DLD1 (cell line): Measurements from ENCODE around the gene MACO1.
"Not testable (repeated sequence)": the region's sequence is repeated elsewhere in the genome, so short reads cannot be mapped to it uniquely, and the experiment has no call there.

Experiments used
- in situ Hi-C: cut with HindIII; loops from 2 replicates; pipeline ENCODE4 v1.10.0; 2017; ENCODE audit warnings: low sequenced_read_pairs

Gene MACO1

GRCh38 chr1:25458541-25459298 lies 28.0 kb downstream of the MACO1 start:
- in situ Hi-C loops: no loop called here

- in situ Hi-C loops: no loop called here
Measured at GRCh38 chr1:25460020-25460419, 29.3 kb downstream of the MACO1 start.

GRCh38 chr1:25460816-25461215 lies 30.1 kb downstream of the MACO1 start:
- in situ Hi-C loops: not testable (repeated sequence)

- in situ Hi-C loops: no loop called here
Measured at GRCh38 chr1:25461849-25462248, 31.2 kb downstream of the MACO1 start.

- in situ Hi-C loops: no loop called here
Measured at GRCh38 chr1:25462732-25463131, 32.0 kb downstream of the MACO1 start.

- in situ Hi-C loops: no loop called here
Measured at GRCh38 chr1:25467193-25467592, 36.5 kb downstream of the MACO1 start.

GRCh38 chr1:25467616-25468015 lies 36.9 kb downstream of the MACO1 start:
- in situ Hi-C loops: no loop called here

GRCh38 chr1:25468033-25468432 lies 37.3 kb downstream of the MACO1 start:
- in situ Hi-C loops: no loop called here

- in situ Hi-C loops: no loop called here
Measured at GRCh38 chr1:25469177-25469576, 38.5 kb downstream of the MACO1 start.

- in situ Hi-C loops: no loop called here
Measured at GRCh38 chr1:25472471-25472870, 41.8 kb downstream of the MACO1 start.

GRCh38 chr1:25473653-25474225 lies 43.0 kb downstream of the MACO1 start:
- in situ Hi-C loops: no loop called here

- in situ Hi-C loops: loop anchor here (25.0 kb wide), 1 partner anchor 313 kb away; no protein-coding TSS in a partner anchor
Measured at GRCh38 chr1:25474439-25475047, 43.8 kb downstream of the MACO1 start.

GRCh38 chr1:25476186-25477097 lies 45.7 kb downstream of the MACO1 start:
- in situ Hi-C loops: loop anchor here (25.0 kb wide), 1 partner anchor 311 kb away; no protein-coding TSS in a partner anchor

- in situ Hi-C loops: loop anchor here (25.0 kb wide), 1 partner anchor 310 kb away; no protein-coding TSS in a partner anchor
Measured at GRCh38 chr1:25477448-25478034, 46.8 kb downstream of the MACO1 start.

- in situ Hi-C loops: loop anchor here (25.0 kb wide), 1 partner anchor 309 kb away; no protein-coding TSS in a partner anchor
Measured at GRCh38 chr1:25478633-25479032, 47.9 kb downstream of the MACO1 start.

- in situ Hi-C loops: loop anchor here (25.0 kb wide), 1 partner anchor 306 kb away; no protein-coding TSS in a partner anchor
Measured at GRCh38 chr1:25481625-25482024, 50.9 kb downstream of the MACO1 start.

GRCh38 chr1:25482211-25482610 lies 51.5 kb downstream of the MACO1 start:
- in situ Hi-C loops: loop anchor here (25.0 kb wide), 1 partner anchor 305 kb away; no protein-coding TSS in a partner anchor

- in situ Hi-C loops: loop anchor here (25.0 kb wide), 1 partner anchor 303 kb away; no protein-coding TSS in a partner anchor
Measured at GRCh38 chr1:25484096-25484495, 53.4 kb downstream of the MACO1 start.

GRCh38 chr1:25484533-25484932 lies 53.8 kb downstream of the MACO1 start:
- in situ Hi-C loops: loop anchor here (25.0 kb wide), 1 partner anchor 303 kb away; no protein-coding TSS in a partner anchor
